NCI-H2081 (cell line): ENCODE measurements around the gene FLG.
"Not testable (repeated sequence)": the region's sequence is repeated elsewhere in the genome, so short reads cannot be mapped to it uniquely, and the experiment has no call there.

Experiments used
- DNase-seq, 2 experiments: peaks; one replicate each; lab custom pipeline; 2025; lab: John Stamatoyannopoulos, UW

Gene FLG

DNA sequence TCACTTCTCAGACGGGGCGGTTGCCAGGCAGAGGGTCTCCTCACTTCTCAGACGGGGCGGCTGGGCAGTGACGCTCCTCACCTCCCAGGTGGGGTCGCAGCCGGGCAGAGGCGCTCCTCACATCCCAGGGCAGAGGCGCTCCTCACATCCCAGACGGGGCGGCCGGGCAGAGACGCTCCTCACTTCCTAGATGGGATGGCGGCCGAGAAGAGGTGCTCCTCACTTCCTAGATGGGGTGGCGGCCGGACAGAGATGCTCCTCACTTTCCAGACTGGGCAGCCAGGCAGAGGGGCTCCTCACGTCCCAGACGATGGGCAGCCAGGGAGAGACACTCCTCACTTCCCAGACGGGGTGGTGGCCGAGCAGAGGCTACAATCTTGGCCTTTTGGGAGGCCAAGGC is 68.6 kb downstream of the FLG start:
- DNase-seq = not testable (repeated sequence)
